GM19035 (cell line): ENCODE results near the gene DTNA.

Experiments used
- ATAC-seq: cut with Tn5 transposase; IDR thresholded peaks from one replicate; pipeline ENCODE4 v1.9.1; 2021; ENCODE audit not compliant: unreplicated experiment

The DTNA gene

GRCh38 chr18:34767601-34768027 lies 57.5 kb downstream of the DTNA start:
- ATAC-seq: peak; percentile 75

DNA sequence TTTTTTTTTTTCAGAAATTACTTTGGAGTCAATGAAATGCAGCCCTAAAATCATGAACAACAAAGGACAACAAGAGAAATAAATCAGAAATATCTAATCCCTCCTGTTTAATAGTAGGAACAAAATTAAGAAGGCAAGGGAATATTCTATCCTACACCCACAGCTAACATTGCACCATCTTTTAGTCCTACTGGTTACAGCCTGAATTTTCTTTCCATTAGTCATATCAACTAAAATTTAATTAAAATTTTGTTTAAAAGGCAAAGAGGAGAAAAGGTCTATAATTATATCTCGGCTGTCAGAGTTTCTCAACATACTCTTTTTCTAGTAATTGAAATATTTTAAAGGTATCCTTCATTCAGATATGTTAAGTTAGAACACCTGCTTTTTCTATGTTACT lies 61.9 kb downstream of the DTNA start:
- no peak for ATAC-seq

DNA sequence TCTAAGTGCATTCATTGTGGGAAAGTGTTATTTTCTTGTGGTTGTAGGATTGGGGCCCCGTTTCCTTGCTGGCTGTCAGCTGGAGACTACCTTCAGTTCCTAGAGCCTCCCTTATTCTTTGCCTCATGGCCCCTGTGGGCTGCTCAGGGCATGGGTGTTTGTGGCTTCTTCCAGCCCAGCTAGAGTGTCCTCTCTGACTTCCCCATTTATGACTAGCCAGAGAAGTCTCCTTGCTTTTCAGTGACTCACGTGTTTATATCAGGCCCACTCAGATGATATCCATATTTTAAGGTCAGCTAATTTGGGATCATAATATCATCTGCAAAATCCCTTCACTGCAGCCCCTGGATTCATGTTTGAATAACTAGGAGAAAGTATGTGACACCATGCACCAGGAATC lies 62.8 kb downstream of the DTNA start:
- no peak for ATAC-seq

GRCh38 chr18:34773378-34773777 lies 63.3 kb downstream of the DTNA start:
- no peak for ATAC-seq

GRCh38 chr18:34773961-34774766 lies 64.1 kb downstream of the DTNA start:
- ATAC-seq: no peak

- no peak for ATAC-seq
Measured at GRCh38 chr18:34775461-34775860, 65.4 kb downstream of the DTNA start.

- no peak for ATAC-seq
Measured at GRCh38 chr18:34779112-34779511, 69.0 kb downstream of the DTNA start.

DNA sequence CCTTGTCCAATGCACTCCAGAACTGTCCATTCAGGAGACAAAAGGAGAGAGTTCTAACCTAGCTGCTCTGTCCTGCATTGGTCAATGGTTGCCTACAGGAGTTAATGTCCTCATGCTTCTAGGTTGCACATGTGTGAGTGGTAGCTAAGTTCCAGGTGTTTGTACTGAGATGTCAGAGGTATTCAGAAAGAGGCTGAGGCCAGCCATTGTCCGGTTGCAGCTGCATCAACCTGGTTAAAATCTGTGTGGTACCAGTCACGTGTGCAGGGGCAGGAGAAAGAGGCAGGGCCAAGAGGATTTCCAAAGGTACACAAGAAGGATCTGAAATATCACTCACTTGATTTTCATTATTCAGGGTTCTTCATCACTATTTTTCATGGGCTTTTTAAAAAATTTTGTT lies 70.8 kb downstream of the DTNA start:
- no peak for ATAC-seq

- ATAC-seq: no peak
Measured at GRCh38 chr18:34783501-34783900, 73.4 kb downstream of the DTNA start.

DNA sequence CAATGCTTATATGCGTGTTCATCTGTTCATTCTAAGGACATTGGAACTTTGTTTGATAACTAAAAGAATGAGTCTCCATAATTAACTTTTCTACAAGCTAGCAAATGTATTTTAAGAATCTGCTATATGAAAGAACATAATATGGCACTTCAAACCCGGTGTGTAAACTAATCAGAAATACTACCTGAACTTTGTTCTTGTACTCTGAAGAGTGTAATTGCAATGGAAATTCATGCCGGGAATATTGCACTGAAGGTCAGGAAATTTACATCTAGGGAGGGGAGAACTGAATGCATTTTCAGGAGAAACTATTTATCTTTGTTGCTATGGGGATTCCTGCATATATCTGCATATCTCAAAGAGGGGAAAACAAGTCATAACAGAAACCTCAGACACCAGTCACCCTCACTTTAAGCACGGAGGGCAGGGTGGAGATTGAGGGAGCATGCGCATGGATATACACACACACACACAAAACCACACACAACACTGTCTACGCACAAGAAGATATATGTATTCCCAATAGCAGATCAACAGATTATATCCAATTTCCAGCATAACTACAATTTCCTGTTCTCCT lies 76.2 kb downstream of the DTNA start:
- no peak for ATAC-seq

DNA sequence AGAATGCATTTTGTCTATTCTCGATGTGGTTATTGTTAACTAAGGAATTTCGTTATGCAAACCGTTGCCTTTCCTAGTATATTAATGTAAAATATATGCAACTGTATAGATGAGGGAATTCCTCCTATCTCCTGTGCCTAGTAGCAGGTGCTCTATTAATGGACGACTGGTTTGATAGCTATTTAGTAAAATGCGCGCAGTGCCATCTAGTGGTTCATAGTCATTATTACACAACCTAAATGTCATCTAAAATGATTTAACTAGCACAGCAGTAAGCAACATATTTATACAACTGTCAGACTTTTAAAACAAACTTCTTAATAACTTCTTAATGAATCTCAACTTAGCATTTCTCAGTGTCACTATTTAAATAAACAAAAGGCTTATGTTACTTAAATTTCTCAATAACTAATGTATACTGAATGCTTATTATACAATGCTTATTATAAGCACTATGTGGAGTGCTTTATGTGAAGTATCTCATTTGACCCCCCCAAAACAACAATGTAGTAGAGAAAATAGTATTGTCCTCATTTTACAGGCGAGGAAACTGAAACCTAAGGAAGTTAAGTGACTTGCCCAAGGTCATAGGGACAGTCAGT lies 77.9 kb downstream of the DTNA start:
- peak; percentile 71 for ATAC-seq

DNA sequence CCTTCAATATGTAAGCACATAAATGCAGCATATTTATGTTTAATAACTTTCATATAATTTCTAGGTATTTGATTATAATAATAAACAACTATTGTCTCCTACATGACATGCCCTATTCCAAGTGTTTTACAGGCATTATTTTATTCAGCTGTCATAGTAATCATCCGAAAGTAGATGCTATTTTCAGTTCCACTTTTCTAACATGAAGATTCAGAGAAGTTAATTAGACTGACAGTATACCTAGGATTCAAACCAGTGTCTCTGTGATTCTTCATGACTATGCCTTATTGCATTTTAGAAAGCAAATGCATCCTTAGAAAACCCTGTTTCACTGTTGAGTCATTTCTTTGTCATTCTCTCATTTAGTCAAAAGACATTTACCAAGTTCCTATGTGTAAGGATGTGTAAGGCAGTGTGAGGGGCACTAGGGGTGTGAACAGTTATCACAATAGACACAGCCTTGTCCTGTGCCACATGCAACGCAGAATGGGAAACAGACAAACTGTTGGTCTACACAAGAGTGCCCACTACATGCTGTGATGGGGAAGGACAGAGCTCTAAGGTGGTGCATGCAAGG lies 79.8 kb downstream of the DTNA start:
- no peak for ATAC-seq

- no peak for ATAC-seq
Measured at GRCh38 chr18:34794348-34794747, 84.2 kb downstream of the DTNA start.

DNA sequence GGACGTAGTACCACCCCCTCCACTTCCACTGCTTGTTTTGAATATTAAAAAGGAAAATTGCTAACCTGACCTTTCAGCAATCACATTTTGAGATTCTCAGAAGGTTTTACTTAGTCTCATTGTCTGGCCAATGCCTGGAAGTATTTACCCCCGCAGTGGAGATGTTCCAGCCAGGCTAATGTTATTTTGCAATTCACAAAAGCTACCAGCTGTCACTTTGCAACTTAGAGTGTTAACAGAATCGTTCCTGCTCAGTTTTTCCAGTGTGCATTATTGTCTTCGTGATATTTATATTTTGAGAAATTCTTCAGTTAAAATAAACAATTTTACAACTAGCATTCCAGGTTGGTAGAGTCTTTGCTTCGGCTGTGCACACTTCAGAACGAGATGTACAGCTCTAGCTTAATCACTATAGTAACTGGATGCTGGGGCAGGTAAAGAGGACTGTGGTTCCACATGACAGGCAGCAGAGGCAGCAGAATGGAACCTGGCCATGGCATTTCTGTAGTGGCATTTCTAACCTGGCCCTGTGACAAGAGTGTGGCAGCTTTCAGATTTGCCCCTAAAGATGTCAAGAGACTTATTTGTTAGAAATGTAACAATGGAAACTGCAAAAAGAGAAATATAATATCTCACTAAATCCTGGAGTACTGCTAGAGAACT lies 85.1 kb downstream of the DTNA start:
- ATAC-seq: no peak

- no peak for ATAC-seq
Measured at GRCh38 chr18:34796035-34796657, 86.0 kb downstream of the DTNA start.

DNA sequence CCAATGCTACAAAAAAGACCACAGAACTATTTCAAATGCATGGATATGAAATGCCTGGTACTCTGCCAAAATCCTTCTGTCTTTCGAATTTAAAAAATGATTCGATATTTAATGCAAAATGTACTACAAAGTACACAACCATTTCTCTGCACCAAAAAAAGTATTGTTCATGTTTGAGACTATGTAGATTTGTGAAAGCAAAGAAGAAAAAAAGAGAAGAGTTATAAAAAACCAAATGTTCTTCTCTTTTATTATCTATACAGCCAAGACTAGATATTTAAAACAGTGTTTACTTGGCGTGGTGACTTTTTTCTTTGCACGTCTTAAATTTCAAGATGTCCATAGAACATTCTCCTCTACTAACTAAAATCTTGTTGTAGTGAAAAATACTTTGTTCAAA lies 89.2 kb downstream of the DTNA start:
- no peak for ATAC-seq

DNA sequence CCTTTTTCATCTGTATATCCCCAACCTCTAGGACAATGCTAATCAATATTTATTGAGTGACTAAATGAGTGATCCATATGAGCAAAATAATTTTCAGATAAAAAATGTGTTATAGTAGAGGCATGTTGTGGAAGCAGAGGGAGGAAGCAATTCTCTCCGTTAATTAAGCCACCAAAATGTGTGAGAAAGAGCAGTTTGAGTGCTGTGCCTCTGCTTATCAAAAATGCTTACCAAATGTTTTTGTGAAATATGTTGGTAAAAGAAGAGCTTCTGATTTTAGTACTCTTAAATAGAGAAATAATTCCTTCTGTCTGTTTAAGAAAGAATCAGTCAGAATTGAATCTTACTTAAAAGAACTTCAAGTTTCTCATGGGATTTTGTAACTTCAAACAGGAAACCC lies 90.3 kb downstream of the DTNA start:
- ATAC-seq: no peak

DNA sequence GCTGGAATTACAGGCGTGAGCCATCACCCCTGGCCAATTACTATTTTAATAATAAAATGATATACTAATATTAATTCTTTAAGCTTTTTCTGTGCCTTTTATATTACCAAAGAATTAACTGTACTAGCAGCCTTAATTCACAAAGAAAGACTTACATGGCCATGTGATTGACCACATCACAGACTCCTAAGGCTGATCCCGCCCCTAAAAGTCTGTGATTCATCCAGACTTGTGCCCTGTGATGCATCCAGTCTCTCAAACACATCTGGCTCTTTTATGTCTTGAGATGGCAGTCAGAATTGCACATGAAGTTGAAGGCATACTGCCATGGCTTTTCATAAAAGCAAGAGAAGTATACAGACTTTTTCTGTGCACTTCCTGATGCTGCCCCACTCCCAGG lies 91.7 kb downstream of the DTNA start:
- ATAC-seq: no peak

GRCh38 chr18:34802959-34803358 lies 92.9 kb downstream of the DTNA start:
- ATAC-seq: no peak

DNA sequence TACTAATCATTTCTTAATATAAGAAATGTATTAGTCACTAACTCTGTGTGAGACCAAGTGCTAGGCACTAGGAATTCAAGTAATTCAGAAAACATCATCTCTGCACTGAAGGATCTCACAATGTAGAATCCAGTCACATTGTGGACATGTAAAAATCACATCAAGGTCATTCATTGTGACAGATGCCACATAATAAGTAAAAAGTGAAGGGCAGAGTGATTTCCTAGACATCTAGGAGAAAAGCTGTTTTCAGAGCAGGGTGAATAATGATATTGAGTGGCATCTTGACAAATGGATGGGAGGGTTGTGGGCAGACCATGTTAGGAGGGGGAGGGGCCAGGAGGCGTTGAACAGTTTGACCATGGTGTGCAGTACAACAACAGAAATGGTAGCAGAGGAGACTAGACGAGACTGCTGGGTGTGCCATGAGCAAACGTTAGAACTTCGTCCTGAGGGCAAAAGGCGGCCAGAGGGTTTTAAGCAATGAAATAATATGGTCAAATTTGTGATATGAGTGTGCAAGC lies 93.8 kb downstream of the DTNA start:
- no peak for ATAC-seq
